ENCODE data around the gene SEC14L2. TPM values are rescaled to one million over a fixed set of nuclear protein-coding genes. Genes with fewer than 3 reads are reported as not detected.
"Not testable (repeated sequence)": the region's sequence is repeated elsewhere in the genome, so short reads cannot be mapped to it uniquely, and the experiment has no call there.

Gene SEC14L2
- total RNA-seq, 1 donor from 2014 or later: 1.2 TPM

DNA sequence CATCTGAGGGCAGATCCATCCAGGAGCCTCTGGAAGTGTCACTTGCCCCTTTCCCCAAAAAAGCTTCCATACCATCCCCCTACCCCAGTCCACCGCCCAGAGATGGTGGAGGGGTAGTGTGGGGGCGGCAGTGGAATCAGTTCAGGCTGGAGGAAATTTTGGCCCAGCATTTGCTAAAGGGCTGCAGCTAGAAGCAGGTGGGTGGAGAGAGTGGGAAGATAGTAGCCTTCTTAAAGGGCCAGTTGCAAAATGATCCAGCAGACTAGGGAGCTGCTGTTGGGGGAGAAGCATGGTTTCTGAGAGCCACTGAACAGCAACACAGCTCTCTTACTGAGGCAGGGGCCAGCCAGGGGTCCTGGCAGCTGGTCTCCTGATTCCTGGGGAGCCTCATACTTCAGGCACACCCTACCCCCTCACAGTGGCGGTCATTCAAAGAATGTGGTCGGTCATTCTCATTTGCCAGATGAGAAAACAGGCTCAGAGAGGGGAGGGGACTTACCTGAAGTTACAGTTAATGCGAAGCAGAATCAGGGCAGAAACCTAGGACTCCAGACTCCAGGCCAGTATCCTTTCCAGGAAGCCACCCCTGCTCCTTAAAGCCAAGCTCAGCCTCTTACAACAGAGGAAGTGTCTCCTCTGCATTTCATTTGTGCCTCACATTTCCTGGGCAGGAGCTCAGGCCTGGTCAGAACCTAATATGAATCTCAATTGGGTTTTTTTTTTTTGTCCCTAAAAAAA is 5.4 kb downstream of the SEC14L2 start:
- Histone ChIP-seq H3K27ac (replicated peaks) (no peak overlapping the region), H3K36me3 (no peaks in the 10 kb centered on the region), H3K27me3 (ENCODE audit: low read depth) (peaks cover 15% of the 10 kb centered on the region), H3K4me3 (no peak overlapping the region), H3K4me1 (peaks cover 10% of the 10 kb centered on the region), H3K9me3 (replicated peaks) (no peaks in the 10 kb centered on the region)
- TF ChIP-seq, protein P1, sequence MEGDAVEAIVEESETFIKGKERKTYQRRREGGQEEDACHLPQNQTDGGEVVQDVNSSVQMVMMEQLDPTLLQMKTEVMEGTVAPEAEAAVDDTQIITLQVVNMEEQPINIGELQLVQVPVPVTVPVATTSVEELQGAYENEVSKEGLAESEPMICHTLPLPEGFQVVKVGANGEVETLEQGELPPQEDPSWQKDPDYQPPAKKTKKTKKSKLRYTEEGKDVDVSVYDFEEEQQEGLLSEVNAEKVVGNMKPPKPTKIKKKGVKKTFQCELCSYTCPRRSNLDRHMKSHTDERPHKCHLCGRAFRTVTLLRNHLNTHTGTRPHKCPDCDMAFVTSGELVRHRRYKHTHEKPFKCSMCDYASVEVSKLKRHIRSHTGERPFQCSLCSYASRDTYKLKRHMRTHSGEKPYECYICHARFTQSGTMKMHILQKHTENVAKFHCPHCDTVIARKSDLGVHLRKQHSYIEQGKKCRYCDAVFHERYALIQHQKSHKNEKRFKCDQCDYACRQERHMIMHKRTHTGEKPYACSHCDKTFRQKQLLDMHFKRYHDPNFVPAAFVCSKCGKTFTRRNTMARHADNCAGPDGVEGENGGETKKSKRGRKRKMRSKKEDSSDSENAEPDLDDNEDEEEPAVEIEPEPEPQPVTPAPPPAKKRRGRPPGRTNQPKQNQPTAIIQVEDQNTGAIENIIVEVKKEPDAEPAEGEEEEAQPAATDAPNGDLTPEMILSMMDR (IDR thresholded peaks at IDR 0.05; ENCODE audit: borderline replicate concordance): no peak
- intact Hi-C loops (cut with micrococcal nuclease): no loop called here
- no peak for DNase-seq

DNA sequence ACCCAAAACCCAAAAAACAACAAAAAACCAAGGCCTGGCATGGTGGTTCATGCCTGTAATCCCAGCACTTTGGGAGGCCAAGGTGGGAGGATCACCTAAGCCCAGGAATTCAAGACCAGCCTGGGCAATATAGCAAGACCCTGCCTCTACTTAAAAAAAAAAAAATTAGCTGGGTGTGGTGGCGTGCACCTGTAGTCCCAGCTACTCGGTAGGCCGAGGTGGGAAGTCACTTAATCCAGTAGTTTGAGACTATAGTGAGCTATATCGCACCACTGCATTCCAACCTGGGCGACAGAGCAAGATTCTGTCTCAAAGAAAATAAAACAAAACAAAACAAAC is 5.9 kb downstream of the SEC14L2 start:
- DNase-seq; H3K27ac ChIP-seq (replicated peaks); H3K27me3 ChIP-seq (ENCODE audit: low read depth); intact Hi-C loops (cut with micrococcal nuclease); H3K9me3 ChIP-seq (replicated peaks); H3K4me1 ChIP-seq; H3K36me3 ChIP-seq; H3K4me3 ChIP-seq: not testable (repeated sequence)

DNA sequence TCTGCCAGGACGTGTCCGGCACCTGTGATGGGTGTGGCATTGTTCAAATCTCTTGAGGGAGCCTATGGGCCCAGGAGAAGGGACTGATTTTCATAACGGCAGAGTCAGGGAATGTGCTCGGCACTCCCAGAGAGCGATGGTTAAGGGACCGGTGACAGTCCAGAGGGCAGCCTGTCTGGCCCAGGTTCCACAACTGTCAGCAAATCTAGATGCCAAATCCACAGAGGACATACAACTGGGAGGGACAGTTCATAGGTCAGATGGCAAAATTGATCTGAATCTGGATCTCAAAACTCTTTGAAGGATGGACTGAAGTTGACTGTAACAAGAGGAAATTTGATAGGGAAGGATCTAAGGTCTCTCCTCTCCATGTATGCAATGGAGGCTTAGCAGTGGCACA is 7.5 kb downstream of the SEC14L2 start:
- H3K27ac ChIP-seq (replicated peaks): no peak overlapping the region
- TF ChIP-seq, protein P1 (IDR thresholded peaks at IDR 0.05; ENCODE audit: borderline replicate concordance): no peak
- no peaks in the 10 kb centered on the region for H3K9me3 ChIP-seq (replicated peaks)
- H3K27me3 ChIP-seq (ENCODE audit: low read depth): no peaks in the 10 kb centered on the region
- H3K4me1 ChIP-seq: no peaks in the 10 kb centered on the region
- DNase-seq: no peak
- H3K4me3 ChIP-seq: no peak overlapping the region
- intact Hi-C loops (cut with micrococcal nuclease): no loop called here
- no peaks in the 10 kb centered on the region for H3K36me3 ChIP-seq

DNA sequence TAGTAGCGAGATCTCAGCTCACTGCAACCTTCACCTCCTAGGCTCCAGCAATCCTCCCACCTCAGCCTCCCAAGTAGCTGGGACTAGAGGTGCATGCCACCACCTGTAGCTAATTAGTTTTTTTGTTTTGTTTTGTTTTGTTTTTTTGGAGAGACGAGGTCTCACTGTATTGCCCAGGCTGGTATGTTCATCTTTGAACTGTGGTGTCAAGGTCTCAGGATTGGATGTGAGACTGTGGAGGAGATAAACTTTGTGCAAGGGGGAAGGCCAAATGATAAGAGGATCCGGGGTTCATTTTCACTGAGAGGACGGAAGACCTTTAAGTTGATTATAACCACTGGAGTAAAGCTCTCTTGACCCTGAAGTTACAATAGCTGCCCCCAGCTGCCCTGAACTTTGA is 8.9 kb downstream of the SEC14L2 start:
- TF ChIP-seq, protein P1 (IDR thresholded peaks at IDR 0.05; ENCODE audit: borderline replicate concordance): no peak
- intact Hi-C loops (cut with micrococcal nuclease): no loop called here
- H3K27ac ChIP-seq (replicated peaks): no peak overlapping the region
- H3K27me3 ChIP-seq (ENCODE audit: low read depth): no peaks in the 10 kb centered on the region
- H3K4me3 ChIP-seq: no peak overlapping the region
- peaks cover 7% of the 10 kb centered on the region for H3K36me3 ChIP-seq
- H3K4me1 ChIP-seq: no peaks in the 10 kb centered on the region
- DNase-seq: no peak
- no peaks in the 10 kb centered on the region for H3K9me3 ChIP-seq (replicated peaks)

DNA sequence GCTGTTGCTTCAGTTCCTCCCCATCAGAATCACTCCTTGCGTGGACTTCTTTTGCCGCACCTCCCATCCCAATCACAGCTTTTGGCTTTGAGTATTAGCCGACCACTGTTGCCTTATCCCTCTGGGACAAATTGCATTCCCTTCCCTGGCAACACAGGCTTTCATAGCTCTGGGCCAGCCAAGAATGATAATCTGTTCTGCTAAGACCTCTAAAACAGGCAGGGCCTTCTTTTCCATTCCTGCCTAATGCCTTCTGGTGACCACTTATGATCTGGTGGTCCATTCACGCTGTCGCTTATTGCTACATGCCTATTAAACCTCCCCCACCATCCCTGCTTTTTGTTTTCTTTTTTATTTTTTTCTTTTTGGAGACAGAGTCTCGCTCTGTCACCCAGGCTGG is 9.6 kb downstream of the SEC14L2 start:
- H3K27ac ChIP-seq (replicated peaks): no peak overlapping the region
- no peak for DNase-seq
- no peaks in the 10 kb centered on the region for H3K9me3 ChIP-seq (replicated peaks)
- H3K4me3 ChIP-seq: no peak overlapping the region
- H3K4me1 ChIP-seq: no peaks in the 10 kb centered on the region
- H3K27me3 ChIP-seq (ENCODE audit: low read depth): no peaks in the 10 kb centered on the region
- TF ChIP-seq, protein P1 (IDR thresholded peaks at IDR 0.05; ENCODE audit: borderline replicate concordance): no peak
- intact Hi-C loops (cut with micrococcal nuclease): no loop called here
- H3K36me3 ChIP-seq: peaks cover 12% of the 10 kb centered on the region

DNA sequence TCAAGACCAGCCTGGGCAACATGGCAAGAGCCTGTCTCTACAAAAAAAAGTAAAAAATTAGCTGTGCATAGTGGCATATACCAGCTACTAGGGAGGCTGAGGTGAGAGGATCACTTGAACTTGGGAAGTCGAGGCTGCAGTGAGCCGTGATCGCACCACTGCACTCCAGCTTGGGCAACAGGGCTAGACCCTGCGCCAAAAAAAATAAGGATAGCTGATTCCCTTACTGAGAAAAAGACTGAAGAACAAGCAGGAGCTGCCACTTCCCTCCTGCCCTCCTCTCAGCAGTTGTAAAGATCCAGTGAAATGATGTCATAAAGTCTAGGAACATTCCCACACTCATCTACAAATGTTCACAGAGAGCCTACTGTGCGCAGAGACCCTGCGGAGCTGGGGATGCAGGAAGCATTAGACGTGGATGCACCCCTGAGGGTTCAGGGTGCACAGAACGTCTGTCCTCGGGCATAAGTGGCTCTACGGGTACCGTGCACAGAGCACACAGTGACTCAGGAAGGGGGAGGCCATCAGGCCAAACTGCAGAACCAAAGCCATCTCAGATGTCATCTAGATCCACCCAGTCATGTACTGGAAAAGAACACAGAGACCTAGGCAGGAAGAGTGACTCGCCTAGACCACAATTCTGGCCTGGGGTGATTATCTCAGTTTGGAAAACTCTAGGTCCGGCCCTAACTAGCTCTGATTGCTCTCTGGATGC is 11.7 kb downstream of the SEC14L2 start:
- Histone ChIP-seq H3K4me3 (no peak overlapping the region), H3K36me3 (peaks cover 12% of the 10 kb centered on the region), H3K4me1 (no peaks in the 10 kb centered on the region), H3K9me3 (replicated peaks) (no peaks in the 10 kb centered on the region), H3K27me3 (ENCODE audit: low read depth) (no peaks in the 10 kb centered on the region), H3K27ac (replicated peaks) (no peak overlapping the region)
- TF ChIP-seq, protein P1 (IDR thresholded peaks at IDR 0.05; ENCODE audit: borderline replicate concordance): no peak
- intact Hi-C loops (cut with micrococcal nuclease): no loop called here
- no peak for DNase-seq

All from left ventricle myocardium inferior (tissue), 1 donor.